Effector memory CD8-positive, alpha-beta T cell (primary cell): ENCODE results near the gene OGG1.

Source experiments
- ATAC-seq: fragments of 150-1000 bp; cut with Tn5 transposase; replicated peaks from 2 replicates; pipeline ENCODE4 v1.10.0; 2021; ENCODE audit warnings: mild to moderate bottlenecking, moderate library complexity
- DNase-seq, 3 experiments: peaks; one replicate each; pipeline ENCODE4 v3.0.0; 2021
- H3K27ac Mint-ChIP-seq, 2 donors: one replicate each; pipeline ENCODE4 v1.8.0; 2022; ENCODE audit warnings: mild to moderate bottlenecking in 2 of 2, mixed read lengths in 2 of 2, moderate library complexity in 2 of 2
- H3K27me3 Mint-ChIP-seq, 2 donors: one replicate each; pipeline ENCODE4 v1.8.0; 2022; ENCODE audit warnings: mixed read lengths in 2 of 2
- H3K36me3 Mint-ChIP-seq: one replicate; pipeline ENCODE4 v1.8.0; 2022; ENCODE audit warnings: mild to moderate bottlenecking, moderate library complexity, mixed read lengths; ENCODE audit not compliant: insufficient read depth
- H3K4me1 Mint-ChIP-seq, 2 donors: one replicate each; pipeline ENCODE4 v1.8.0; 2022; ENCODE audit warnings: low read depth in 2 of 2, mixed read lengths in 2 of 2
- H3K4me3 Mint-ChIP-seq, 2 donors: one replicate each; pipeline ENCODE4 v1.8.0; 2022; ENCODE audit warnings: mild to moderate bottlenecking in 2 of 2, mixed read lengths in 2 of 2, moderate library complexity in 2 of 2
- H3K9me3 Mint-ChIP-seq, 2 donors: one replicate each; pipeline ENCODE4 v1.8.0; 2022; ENCODE audit warnings: mixed read lengths in 2 of 2

Gene OGG1

DNA sequence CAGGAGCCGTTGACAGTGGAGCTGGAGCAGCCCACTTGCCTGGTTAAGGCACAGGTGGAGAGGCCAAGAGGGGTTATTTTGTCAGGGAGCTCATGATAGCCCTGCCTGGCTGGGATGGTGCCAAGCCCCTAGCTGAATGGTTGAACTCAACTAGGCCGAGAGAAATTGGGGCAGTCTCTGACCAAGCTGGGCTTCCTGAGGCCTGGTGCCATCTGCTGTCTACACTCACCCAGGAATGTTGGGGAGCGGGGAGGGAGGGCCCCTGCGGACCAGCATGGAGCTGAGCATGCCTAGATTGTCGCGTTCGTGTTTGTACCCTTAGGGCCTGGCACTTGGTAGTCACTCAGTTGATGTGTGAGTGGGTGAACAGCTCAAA lies 17.0 kb upstream of the OGG1 start:
- Mint-ChIP-seq H3K27ac (peak overlapping the region; percentile 89 to 95), H3K27me3 (no peaks in the 10 kb centered on the region), H3K4me3 (peak overlapping the region; percentile 91), H3K4me1 (peaks cover 41 to 42% of the 10 kb centered on the region in 2 donors), H3K9me3 (no peaks in the 10 kb centered on the region), H3K36me3 (peaks cover 49% of the 10 kb centered on the region)
- DNase-seq = no peak
- no peak for ATAC-seq

DNA sequence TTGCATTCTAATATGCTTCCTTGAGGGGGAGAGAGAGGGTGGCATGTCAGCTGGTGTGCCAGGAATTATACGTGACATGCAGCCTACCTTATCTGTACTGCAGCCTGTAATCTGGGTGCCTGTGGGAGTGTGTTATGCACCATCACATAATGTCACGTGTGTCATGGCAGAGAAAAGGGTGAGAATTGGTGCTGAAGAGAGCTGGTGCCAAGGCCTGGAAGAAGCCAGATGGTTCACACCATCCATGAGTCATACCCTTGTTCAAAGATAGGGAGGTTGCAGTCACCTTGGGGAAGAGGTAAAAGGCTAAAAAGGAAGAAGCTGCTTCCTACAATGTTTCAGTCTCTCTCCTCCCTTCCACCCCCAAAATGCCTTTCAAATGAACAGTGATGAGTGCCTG lies 12.9 kb upstream of the OGG1 start:
- H3K4me1 Mint-ChIP-seq = peaks cover 39 to 40% of the 10 kb centered on the region in 2 donors
- DNase-seq (no peak), ATAC-seq (no peak)
- H3K27me3 Mint-ChIP-seq = no peaks in the 10 kb centered on the region
- peaks cover 57% of the 10 kb centered on the region for H3K36me3 Mint-ChIP-seq
- no peaks in the 10 kb centered on the region for H3K9me3 Mint-ChIP-seq
- H3K4me3 Mint-ChIP-seq = no peak overlapping the region
- H3K27ac Mint-ChIP-seq = no peak overlapping the region

DNA sequence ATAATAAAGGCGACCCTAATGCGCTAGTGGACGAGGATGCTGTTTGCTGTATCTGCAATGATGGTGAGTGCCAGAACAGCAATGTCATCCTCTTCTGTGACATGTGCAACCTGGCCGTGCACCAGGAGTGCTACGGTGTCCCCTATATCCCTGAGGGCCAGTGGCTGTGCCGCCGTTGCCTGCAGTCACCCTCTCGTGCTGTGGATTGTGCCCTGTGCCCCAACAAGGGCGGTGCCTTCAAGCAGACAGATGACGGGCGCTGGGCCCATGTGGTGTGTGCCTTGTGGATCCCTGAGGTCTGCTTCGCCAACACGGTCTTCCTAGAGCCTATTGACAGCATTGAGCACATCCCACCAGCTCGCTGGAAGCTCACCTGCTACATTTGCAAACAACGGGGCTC lies 10.6 kb upstream of the OGG1 start:
- H3K4me3 Mint-ChIP-seq = no peak overlapping the region
- peaks cover 19 to 22% of the 10 kb centered on the region in 2 donors for H3K4me1 Mint-ChIP-seq
- H3K27ac Mint-ChIP-seq = no peak overlapping the region
- DNase-seq = no peak
- H3K27me3 Mint-ChIP-seq = no peaks in the 10 kb centered on the region
- ATAC-seq = no peak
- H3K36me3 Mint-ChIP-seq = peaks cover 61% of the 10 kb centered on the region
- H3K9me3 Mint-ChIP-seq = no peaks in the 10 kb centered on the region

DNA sequence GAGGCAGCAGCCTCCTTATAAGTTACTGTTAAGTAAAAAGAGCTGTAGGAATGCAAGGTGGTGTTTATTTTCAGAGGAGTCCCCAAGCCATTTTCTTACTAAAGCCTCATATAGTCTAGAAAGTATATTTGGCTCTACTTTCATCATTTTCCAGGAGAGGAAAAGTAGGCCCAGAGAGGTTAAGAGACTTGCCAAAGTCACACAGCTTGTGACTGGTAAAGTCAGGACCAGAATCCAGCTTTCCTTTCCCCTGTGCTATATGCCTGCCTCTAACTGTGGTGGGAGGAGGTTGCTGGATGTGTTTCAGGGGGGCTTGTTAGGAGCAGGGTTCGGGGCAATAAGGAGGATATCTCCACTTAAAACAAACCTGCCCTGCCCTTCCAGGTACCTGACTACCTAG lies 7.2 kb upstream of the OGG1 start:
- ATAC-seq = no peak
- DNase-seq = no peak
- Mint-ChIP-seq H3K4me3 (no peak overlapping the region), H3K27ac (no peak overlapping the region), H3K9me3 (no peaks in the 10 kb centered on the region), H3K27me3 (no peaks in the 10 kb centered on the region), H3K36me3 (peaks cover 51% of the 10 kb centered on the region), H3K4me1 (peaks cover 7 to 10% of the 10 kb centered on the region in 2 donors)

DNA sequence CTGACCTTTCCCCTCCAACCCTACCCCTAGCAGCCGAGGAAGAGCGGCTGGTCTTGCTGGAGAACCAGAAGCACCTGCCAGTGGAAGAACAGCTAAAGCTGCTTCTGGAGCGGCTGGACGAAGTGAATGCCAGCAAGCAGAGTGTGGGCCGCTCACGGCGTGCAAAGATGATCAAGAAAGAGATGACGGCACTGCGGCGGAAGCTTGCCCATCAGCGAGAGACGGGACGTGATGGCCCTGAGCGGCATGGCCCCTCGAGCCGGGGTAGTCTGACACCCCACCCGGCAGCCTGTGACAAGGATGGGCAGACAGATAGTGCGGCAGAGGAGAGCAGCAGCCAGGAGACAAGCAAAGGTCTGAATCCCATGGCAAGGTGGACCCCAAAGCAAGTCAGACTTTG lies 6.2 kb upstream of the OGG1 start:
- H3K4me1 Mint-ChIP-seq = peaks cover 7 to 8% of the 10 kb centered on the region in 2 donors
- ATAC-seq = no peak
- H3K4me3 Mint-ChIP-seq = no peak overlapping the region
- no peak for DNase-seq
- no peak overlapping the region for H3K27ac Mint-ChIP-seq
- peaks cover 49% of the 10 kb centered on the region for H3K36me3 Mint-ChIP-seq
- no peaks in the 10 kb centered on the region for H3K9me3 Mint-ChIP-seq
- H3K27me3 Mint-ChIP-seq = no peaks in the 10 kb centered on the region

DNA sequence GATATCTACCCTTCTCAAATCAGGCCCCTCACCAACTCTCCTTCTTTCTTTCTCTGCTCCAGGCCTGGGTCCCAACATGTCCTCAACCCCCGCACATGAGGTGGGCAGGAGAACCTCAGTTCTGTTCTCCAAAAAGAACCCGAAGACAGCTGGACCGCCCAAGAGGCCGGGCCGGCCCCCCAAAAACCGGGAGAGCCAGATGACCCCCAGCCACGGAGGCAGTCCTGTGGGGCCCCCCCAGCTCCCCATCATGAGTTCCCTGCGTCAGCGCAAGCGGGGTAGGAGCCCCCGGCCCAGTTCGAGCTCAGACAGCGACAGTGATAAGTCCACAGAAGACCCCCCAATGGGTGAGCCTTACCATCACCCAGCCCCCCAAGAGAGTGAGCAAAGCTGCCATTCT lies 5.6 kb upstream of the OGG1 start:
- Mint-ChIP-seq H3K9me3 (no peaks in the 10 kb centered on the region), H3K4me3 (no peak overlapping the region), H3K4me1 (peaks cover 7 to 9% of the 10 kb centered on the region in 2 donors), H3K27ac (no peak overlapping the region), H3K36me3 (peaks cover 51% of the 10 kb centered on the region), H3K27me3 (no peaks in the 10 kb centered on the region)
- ATAC-seq (no peak), DNase-seq (no peak)

DNA sequence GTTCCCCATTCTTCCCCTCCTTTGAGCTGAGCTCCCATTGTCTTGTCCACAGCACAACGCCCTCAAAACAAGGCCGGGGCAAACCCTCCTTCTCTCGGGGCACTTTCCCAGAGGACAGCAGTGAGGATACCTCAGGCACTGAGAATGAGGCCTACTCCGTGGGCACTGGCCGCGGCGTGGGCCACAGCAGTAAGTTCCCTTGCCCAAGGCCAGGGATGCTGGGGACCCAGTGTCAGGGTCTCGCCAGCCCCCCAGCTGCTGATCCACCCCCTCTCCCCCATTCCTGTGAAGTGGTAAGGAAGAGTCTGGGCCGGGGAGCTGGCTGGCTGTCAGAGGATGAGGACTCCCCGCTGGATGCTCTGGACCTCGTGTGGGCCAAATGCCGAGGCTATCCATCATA lies 4.2 kb upstream of the OGG1 start:
- ATAC-seq (no peak), DNase-seq (no peak)
- H3K36me3 Mint-ChIP-seq = peaks cover 57% of the 10 kb centered on the region
- no peaks in the 10 kb centered on the region for H3K27me3 Mint-ChIP-seq
- H3K4me1 Mint-ChIP-seq = peaks cover 11 to 15% of the 10 kb centered on the region in 2 donors
- peak overlapping the region in 1 of 2 donors; percentile 51 for H3K27ac Mint-ChIP-seq
- H3K9me3 Mint-ChIP-seq = no peaks in the 10 kb centered on the region
- H3K4me3 Mint-ChIP-seq = no peak overlapping the region

DNA sequence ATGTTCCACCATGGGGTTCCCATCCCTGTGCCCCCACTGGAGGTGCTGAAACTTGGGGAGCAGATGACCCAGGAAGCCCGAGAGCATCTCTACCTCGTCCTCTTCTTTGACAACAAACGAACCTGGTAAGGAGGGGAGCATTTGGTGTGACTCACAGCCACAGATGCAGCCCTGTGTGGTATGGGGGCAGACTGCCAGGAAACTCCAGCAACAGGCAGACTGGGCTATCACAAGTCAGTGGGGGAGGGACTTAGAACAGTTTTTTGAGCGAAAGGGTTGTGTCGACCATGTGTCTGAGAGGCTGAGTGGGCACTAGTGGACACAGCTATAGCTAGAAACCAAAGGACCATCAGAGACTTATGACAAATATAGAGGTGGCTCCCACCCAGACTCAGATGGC lies 3.4 kb upstream of the OGG1 start:
- no peaks in the 10 kb centered on the region for H3K9me3 Mint-ChIP-seq
- peak overlapping the region in 1 of 2 donors; percentile 51 for H3K27ac Mint-ChIP-seq
- ATAC-seq (no peak), DNase-seq (no peak)
- H3K27me3 Mint-ChIP-seq = no peaks in the 10 kb centered on the region
- H3K4me1 Mint-ChIP-seq = peaks cover 19 to 22% of the 10 kb centered on the region in 2 donors
- H3K4me3 Mint-ChIP-seq = no peak overlapping the region
- peaks cover 49% of the 10 kb centered on the region for H3K36me3 Mint-ChIP-seq

DNA sequence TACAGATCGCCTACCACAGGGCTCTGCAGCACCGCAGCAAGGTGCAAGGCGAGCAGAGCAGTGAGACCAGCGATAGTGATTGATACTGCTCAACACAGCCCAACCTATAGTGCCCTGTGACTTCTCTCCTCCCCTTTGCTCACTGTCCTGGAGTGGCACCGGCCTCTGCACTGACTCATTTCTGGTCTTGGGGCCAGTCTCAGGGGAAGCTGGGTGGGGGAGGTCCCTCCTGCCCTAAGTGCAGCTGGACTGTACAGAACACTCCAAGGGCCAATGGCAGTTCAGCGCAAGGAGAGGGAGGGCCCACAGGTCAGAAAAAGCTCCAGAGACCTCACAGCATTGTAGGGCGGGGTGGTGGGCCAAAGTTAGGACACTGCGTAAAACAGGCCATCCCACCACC lies 2.5 kb upstream of the OGG1 start:
- H3K9me3 Mint-ChIP-seq = no peaks in the 10 kb centered on the region
- no peak for DNase-seq
- H3K4me3 Mint-ChIP-seq = no peak overlapping the region
- ATAC-seq = no peak
- H3K27ac Mint-ChIP-seq = no peak overlapping the region
- peaks cover 46% of the 10 kb centered on the region for H3K36me3 Mint-ChIP-seq
- no peaks in the 10 kb centered on the region for H3K27me3 Mint-ChIP-seq
- peaks cover 27 to 30% of the 10 kb centered on the region in 2 donors for H3K4me1 Mint-ChIP-seq

DNA sequence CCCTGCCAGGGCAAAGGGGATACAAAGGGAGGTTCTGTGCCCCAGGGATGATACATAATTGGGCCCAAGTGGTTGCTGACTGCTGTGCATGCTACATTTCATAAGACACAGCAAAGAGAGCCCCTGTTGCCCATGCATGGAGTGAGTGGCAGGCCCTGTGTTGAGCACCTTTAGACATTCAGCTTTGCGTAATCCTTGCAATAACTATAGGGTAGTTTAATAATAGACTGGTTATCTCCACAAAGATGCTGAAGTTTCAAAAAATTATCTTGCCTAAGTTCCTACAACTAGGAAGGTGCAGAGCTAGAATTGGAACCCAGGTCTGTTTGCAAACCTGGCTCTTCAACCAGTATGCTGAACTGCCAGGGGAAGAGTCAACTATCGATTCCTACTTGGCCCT lies 1.7 kb upstream of the OGG1 start:
- no peaks in the 10 kb centered on the region for H3K9me3 Mint-ChIP-seq
- no peak for ATAC-seq
- H3K27ac Mint-ChIP-seq = no peak overlapping the region

DNA sequence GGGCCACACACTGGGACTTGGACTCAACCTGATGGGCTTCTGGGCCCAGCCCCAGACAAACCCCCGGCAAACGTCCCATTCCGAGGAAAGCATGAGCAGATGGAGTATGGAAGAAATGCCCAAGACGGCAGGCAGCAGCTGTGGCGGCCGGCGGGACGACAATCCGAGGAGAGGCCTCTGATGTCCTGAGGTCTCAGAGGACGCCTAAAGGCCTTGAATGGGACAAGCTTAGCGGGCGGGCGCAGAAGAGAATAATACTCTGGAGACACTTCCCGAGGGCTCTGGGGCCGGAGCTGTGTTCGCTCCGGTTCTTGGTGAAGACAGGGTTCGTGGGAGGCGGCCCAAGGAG lies 482 bp upstream of the OGG1 start:
- Mint-ChIP-seq H3K4me3 (peak overlapping the region; percentile 78 to 89), H3K4me1 (peaks cover 27 to 32% of the 10 kb centered on the region in 2 donors), H3K27ac (peak overlapping the region; percentile 70 to 82), H3K27me3 (no peaks in the 10 kb centered on the region), H3K36me3 (peaks cover 45% of the 10 kb centered on the region), H3K9me3 (no peaks in the 10 kb centered on the region)
- DNase-seq (peak in 1 of 3 experiments; percentile 16), ATAC-seq (no peak)

More for the DNA sequence above, 1.7 kb upstream of the OGG1 start:
- Mint-ChIP-seq H3K4me1 (peaks cover 27 to 30% of the 10 kb centered on the region in 2 donors), H3K36me3 (peaks cover 40% of the 10 kb centered on the region), H3K4me3 (no peak overlapping the region), H3K27me3 (no peaks in the 10 kb centered on the region)
- no peak for DNase-seq

DNA sequence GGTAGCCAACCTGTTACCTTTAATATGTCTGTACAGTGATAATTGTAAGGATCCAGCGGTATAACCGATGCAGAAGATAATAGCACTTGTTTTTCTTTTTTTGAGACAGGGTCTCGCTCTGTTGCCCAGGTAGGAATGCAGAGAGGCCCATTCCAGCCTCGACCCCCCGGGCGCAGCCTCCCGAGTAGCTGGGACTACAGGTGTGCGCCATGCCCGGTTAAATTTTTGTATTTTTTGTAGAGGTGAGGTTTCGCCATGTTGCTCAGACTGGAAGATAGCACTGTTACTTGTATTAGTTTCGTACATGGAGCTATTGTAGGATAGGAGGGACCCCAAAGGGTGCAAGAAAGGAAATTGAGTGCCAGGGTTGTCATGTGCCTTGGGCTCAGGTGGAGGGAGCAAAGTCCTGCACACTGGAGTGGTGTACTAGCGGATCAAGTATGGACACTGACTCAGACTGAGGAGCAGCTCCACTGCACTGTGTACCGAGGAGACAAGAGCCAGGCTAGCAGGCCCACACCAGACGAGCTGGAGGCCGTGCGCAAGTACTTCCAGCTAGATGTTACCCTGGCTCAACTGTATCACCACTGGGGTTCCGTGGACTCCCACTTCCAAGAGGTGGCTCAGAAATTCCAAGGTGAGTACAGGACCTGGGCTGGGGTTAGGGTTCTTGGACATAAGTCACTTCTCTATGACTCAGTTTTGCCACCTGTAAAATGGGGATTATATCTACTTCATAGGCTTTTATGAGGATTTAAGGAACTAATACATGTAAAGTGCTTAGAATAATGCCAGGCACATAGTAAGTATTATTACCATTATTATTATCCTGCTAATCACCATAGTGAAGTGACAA lies 1.0 kb downstream of the OGG1 start:
- Mint-ChIP-seq H3K4me1 (peaks cover 32 to 39% of the 10 kb centered on the region in 2 donors), H3K27me3 (no peaks in the 10 kb centered on the region), H3K36me3 (peaks cover 47% of the 10 kb centered on the region)

DNA sequence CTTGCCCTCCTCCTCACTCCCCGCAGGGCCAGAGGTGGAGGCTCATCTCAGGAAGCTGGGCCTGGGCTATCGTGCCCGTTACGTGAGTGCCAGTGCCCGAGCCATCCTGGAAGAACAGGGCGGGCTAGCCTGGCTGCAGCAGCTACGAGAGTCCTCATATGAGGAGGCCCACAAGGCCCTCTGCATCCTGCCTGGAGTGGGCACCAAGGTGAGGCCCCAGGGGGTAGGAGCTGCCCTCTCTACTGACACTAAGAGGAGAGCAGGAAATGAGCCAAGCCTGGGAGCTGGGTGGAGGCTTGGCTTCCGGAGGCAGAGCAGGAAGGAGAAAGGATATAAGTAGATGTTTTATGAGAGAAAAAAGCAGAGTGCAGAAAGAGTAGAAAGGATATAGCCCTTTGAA lies 4.9 kb downstream of the OGG1 start:
- no peaks in the 10 kb centered on the region for H3K27me3 Mint-ChIP-seq
- H3K36me3 Mint-ChIP-seq = peaks cover 39% of the 10 kb centered on the region
- H3K9me3 Mint-ChIP-seq = no peaks in the 10 kb centered on the region
- H3K4me1 Mint-ChIP-seq = peaks cover 26 to 32% of the 10 kb centered on the region in 2 donors
- DNase-seq (no peak), ATAC-seq (no peak)
- no peak overlapping the region for H3K4me3 Mint-ChIP-seq
- H3K27ac Mint-ChIP-seq = peak overlapping the region in 1 of 2 donors; percentile 22

More for the DNA sequence above, 1.0 kb downstream of the OGG1 start:
- H3K27ac Mint-ChIP-seq = peak overlapping the region; percentile 70 to 82
- H3K9me3 Mint-ChIP-seq = no peaks in the 10 kb centered on the region
- ATAC-seq (no peak), DNase-seq (no peak)
- H3K4me3 Mint-ChIP-seq = peak overlapping the region; percentile 78 to 89

DNA sequence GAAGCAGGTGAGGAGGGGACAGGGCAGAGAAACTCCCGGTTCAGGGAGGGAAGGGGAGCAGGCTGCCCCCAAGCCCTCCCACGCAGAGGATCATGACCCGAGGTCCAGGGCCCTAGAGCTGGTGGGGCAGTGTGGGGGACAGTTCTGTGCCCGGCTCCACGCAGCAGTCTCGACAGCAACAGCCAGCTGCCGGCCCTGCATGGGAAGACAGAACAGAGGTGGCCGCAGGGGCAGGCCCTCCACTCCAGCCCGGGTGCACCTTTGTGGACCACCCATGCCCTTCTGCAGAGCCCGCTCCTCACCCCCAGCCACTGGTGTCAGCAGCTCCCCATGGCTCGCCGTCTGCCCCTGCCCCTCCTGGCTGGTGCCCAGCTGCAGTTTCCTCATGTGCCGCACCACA lies 7.7 kb downstream of the OGG1 start:
- no peak overlapping the region for H3K27ac Mint-ChIP-seq
- DNase-seq = no peak
- no peak for ATAC-seq
- H3K9me3 Mint-ChIP-seq = no peaks in the 10 kb centered on the region
- no peak overlapping the region for H3K4me3 Mint-ChIP-seq
- no peaks in the 10 kb centered on the region for H3K27me3 Mint-ChIP-seq
- H3K4me1 Mint-ChIP-seq = peaks cover 5 to 9% of the 10 kb centered on the region in 2 donors
- H3K36me3 Mint-ChIP-seq = peaks cover 31% of the 10 kb centered on the region
